Panc1 (cell line): Measurements from ENCODE around the gene CFAP141. TPM values are rescaled to one million over a fixed set of nuclear protein-coding genes. Genes with fewer than 3 reads are reported as not detected.

Source experiments
- ATAC-seq: fragments of 200-7000 bp; cut with Tn5 transposase; 2 replicates; pipeline ENCODE4 v1.9.1; 2020; ENCODE audit warnings: mild to moderate bottlenecking, moderate library complexity
- BruUV-seq: library from RNA; stranded (reverse); fragments of 400-500 nt; replicated peaks from 2 replicates; lab custom pipeline; 2021; lab: Mats Ljungman, UMichigan
- CTCF ChIA-PET: fragments of 300-600 bp; sonication (Branson Sonifier 250); formaldehyde crosslinking; loops from one replicate; lab custom pipeline; 2022; ENCODE audit warnings: antibody characterized with exemption; lab: Charles Lee
- POLR2A ChIA-PET: fragments of 300-600 bp; sonication (Branson Sonifier 250); formaldehyde crosslinking; loops from one replicate; lab custom pipeline; 2022; ENCODE audit warnings: antibody characterized with exemption; lab: Charles Lee
- DNase-seq: peaks from one replicate; pipeline ENCODE4 v3.0.0-alpha.2; 2010; ENCODE audit warnings: low read depth, low spot score
- H3K27ac ChIP-seq: 2 replicates; pipeline ENCODE4 v1.5.1; 2011; ENCODE audit warnings: mild to moderate bottlenecking, low read length, inconsistent platforms
- H3K27me3 ChIP-seq: fragments of 200-500 bp; sonication (Bioruptor generic); 2 replicates; pipeline ENCODE4 v1.6.0; 2014; ENCODE audit warnings: low read length, inconsistent platforms; ENCODE audit not compliant: control insufficient read depth, insufficient read depth
- H3K36me3 ChIP-seq: fragments of 200-500 bp; sonication (Bioruptor generic); 2 replicates; pipeline ENCODE4 v1.5.1; 2014; ENCODE audit warnings: inconsistent platforms, mild to moderate bottlenecking, low read length, moderate library complexity; ENCODE audit not compliant: control insufficient read depth, insufficient read depth
- H3K4me1 ChIP-seq: 2 replicates; pipeline ENCODE4 v1.5.1; 2011; ENCODE audit warnings: inconsistent platforms, mild to moderate bottlenecking, low read length, moderate library complexity; ENCODE audit not compliant: control insufficient read depth, insufficient read depth
- H3K4me3 ChIP-seq, 2 experiments: 2 replicates each; pipeline ENCODE4 v1.5.1; 2011 to 2012; ENCODE audit warnings: low read depth in 2 of 2, low read length in 2 of 2, mild to moderate bottlenecking in 2 of 2, inconsistent platforms in 1 of 2, moderate library complexity in 1 of 2
- H3K9me3 ChIP-seq: fragments of 200-500 bp; sonication (Bioruptor generic); 2 replicates; pipeline ENCODE4 v1.5.1; 2014; ENCODE audit warnings: low read depth, mild to moderate bottlenecking, inconsistent platforms, low read length, moderate library complexity; ENCODE audit not compliant: control insufficient read depth, insufficient read depth
- POLR2AphosphoS5 ChIP-seq: IDR thresholded peaks from 2 replicates; pipeline ENCODE4 v1.6.1; 2012; ENCODE audit warnings: mild to moderate bottlenecking, low read depth, low read length, moderate library complexity
- SIN3A ChIP-seq: IDR thresholded peaks from 2 replicates; pipeline ENCODE4 v1.6.1; 2012; ENCODE audit warnings: low read depth, mild to moderate bottlenecking, low read length, moderate library complexity, borderline replicate concordance; ENCODE audit not compliant: insufficient read depth
- TCF7L2 ChIP-seq: IDR thresholded peaks from 2 replicates; pipeline ENCODE4 v1.6.1; 2011; ENCODE audit warnings: mild to moderate bottlenecking, low read depth, low read length, inconsistent platforms
- in situ Hi-C: cut with HindIII; loops from 2 replicates; pipeline ENCODE4 v1.10.0; 2016; ENCODE audit warnings: low sequenced_read_pairs, low pct_unique_long_range_greater_than_20kb
- intact Hi-C: fragments of 100-400 bp; cut with micrococcal nuclease; formaldehyde crosslinking; loops from one replicate; pipeline ENCODE4 v1.10.0; 2022; ENCODE audit not compliant: unreplicated experiment
- total RNA-seq: library from RNA; stranded (reverse); gene quantifications from one replicate; pipeline ENCODE4 v1.2.1, GENCODE V29; 2021; ENCODE audit not compliant: unreplicated experiment
- TF ChIP-seq, protein P1 (sequence below), 2 experiments: IDR thresholded peaks; 2 replicates each; pipeline ENCODE4 v1.6.1; 2011 to 2012; ENCODE audit warnings: low read depth in 2 of 2, control low read depth in 1 of 2, low read length in 1 of 2, mild to moderate bottlenecking in 1 of 2, moderate library complexity in 1 of 2; ENCODE audit not compliant: insufficient read depth in 1 of 2
- TF ChIP-seq, protein P2 (sequence below): fragments of 450-650 bp; IDR thresholded peaks from 2 replicates; pipeline ENCODE4 v1.5.1; 2017; ENCODE audit warnings: mild to moderate bottlenecking

Gene CFAP141
- total RNA-seq, 1 experiment from 2014 or later = not detected

DNA sequence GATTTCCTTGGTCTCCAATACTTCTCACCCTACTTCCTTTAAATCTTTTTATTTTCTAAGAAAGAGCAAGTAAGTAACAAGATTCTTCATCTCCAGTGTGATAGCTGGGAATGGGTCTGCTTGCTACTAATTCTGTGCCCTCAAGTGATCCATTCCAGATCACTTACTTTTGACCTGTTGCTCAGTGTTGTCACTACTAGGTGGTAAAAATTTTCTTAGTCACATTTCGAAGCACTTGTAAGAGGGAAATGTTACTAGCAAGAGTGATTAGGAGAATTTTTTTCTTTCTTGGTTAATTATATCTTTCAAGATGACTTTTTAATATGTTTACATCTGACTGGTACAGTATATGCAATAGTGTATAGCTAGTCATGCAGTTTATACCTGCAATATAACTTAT lies 16.8 kb upstream of the CFAP141 start:
- in situ Hi-C loops = no loop called here
- POLR2A ChIA-PET = no interaction called here
- H3K9me3 ChIP-seq = no peaks in the 10 kb centered on the region
- BruUV-seq = no TSS peak
- no peak for DNase-seq
- peaks cover 41% of the 10 kb centered on the region for H3K36me3 ChIP-seq
- H3K27me3 ChIP-seq = no peaks in the 10 kb centered on the region
- no peak for ATAC-seq
- peak overlapping the region; percentile 39; the same call in 1 of the 2 replicates for H3K27ac ChIP-seq
- H3K4me1 ChIP-seq = peaks cover 29% of the 10 kb centered on the region
- peak overlapping the region; percentile 19 to 89; a peak in 2 of 4 replicates for H3K4me3 ChIP-seq
- TF ChIP-seq SIN3A (no peak), POLR2AphosphoS5 (no peak), TCF7L2 (no peak)
- TF ChIP-seq, protein P1, sequence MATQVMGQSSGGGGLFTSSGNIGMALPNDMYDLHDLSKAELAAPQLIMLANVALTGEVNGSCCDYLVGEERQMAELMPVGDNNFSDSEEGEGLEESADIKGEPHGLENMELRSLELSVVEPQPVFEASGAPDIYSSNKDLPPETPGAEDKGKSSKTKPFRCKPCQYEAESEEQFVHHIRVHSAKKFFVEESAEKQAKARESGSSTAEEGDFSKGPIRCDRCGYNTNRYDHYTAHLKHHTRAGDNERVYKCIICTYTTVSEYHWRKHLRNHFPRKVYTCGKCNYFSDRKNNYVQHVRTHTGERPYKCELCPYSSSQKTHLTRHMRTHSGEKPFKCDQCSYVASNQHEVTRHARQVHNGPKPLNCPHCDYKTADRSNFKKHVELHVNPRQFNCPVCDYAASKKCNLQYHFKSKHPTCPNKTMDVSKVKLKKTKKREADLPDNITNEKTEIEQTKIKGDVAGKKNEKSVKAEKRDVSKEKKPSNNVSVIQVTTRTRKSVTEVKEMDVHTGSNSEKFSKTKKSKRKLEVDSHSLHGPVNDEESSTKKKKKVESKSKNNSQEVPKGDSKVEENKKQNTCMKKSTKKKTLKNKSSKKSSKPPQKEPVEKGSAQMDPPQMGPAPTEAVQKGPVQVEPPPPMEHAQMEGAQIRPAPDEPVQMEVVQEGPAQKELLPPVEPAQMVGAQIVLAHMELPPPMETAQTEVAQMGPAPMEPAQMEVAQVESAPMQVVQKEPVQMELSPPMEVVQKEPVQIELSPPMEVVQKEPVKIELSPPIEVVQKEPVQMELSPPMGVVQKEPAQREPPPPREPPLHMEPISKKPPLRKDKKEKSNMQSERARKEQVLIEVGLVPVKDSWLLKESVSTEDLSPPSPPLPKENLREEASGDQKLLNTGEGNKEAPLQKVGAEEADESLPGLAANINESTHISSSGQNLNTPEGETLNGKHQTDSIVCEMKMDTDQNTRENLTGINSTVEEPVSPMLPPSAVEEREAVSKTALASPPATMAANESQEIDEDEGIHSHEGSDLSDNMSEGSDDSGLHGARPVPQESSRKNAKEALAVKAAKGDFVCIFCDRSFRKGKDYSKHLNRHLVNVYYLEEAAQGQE (IDR thresholded peaks at IDR 0.05; ENCODE audit: insufficient read depth in 1 of 2, low read depth in 2 of 2, low read length in 1 of 2) = no peak
- TF ChIP-seq, protein P2, sequence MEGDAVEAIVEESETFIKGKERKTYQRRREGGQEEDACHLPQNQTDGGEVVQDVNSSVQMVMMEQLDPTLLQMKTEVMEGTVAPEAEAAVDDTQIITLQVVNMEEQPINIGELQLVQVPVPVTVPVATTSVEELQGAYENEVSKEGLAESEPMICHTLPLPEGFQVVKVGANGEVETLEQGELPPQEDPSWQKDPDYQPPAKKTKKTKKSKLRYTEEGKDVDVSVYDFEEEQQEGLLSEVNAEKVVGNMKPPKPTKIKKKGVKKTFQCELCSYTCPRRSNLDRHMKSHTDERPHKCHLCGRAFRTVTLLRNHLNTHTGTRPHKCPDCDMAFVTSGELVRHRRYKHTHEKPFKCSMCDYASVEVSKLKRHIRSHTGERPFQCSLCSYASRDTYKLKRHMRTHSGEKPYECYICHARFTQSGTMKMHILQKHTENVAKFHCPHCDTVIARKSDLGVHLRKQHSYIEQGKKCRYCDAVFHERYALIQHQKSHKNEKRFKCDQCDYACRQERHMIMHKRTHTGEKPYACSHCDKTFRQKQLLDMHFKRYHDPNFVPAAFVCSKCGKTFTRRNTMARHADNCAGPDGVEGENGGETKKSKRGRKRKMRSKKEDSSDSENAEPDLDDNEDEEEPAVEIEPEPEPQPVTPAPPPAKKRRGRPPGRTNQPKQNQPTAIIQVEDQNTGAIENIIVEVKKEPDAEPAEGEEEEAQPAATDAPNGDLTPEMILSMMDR = no peak
- intact Hi-C loops = no loop called here
- CTCF ChIA-PET = no interaction called here

DNA sequence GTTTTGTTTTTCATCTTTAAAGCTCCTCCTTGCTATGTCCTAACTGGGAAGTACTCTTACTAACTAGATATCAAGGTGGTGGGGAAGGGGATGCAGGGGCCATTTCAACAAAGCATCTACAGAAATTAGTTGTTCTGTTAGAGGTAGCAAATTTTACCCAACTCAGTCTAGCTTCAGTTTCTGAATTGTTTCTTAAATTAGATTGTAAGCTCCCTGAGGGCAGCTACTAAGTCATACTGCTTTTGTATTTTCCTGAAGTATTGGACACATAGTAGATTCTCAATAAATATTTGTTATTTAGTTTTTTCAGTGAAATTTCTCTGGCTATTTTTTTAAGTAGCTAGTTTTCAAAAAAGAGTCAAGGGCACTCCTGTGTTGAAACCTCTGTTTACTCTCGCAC lies 16.4 kb upstream of the CFAP141 start:
- POLR2A ChIA-PET = interaction anchor here (0.6 kb wide), 1 partner anchor 18 kb away, joined by 5 read pairs; no protein-coding TSS in a partner anchor
- no TSS peak for BruUV-seq
- Histone ChIP-seq H3K27ac (peak overlapping the region; percentile 39; the same call in 1 of the 2 replicates), H3K27me3 (no peaks in the 10 kb centered on the region), H3K4me1 (peaks cover 29% of the 10 kb centered on the region), H3K4me3 (peak overlapping the region; percentile 89 to 92), H3K9me3 (no peaks in the 10 kb centered on the region), H3K36me3 (peaks cover 40% of the 10 kb centered on the region)
- intact Hi-C loops = no loop called here
- CTCF ChIA-PET = no interaction called here
- in situ Hi-C loops = no loop called here
- DNase-seq (no peak), ATAC-seq (no peak)
- no peak for TF ChIP-seq TCF7L2
- TF ChIP-seq, protein P2 = no peak
- TF ChIP-seq, protein P1 (IDR thresholded peaks at IDR 0.05; ENCODE audit: insufficient read depth in 1 of 2, low read depth in 2 of 2, low read length in 1 of 2) = no peak
- TF ChIP-seq SIN3A = no peak
- TF ChIP-seq POLR2AphosphoS5 = no peak
